ENCODE data around the gene LMAN2.

DNA sequence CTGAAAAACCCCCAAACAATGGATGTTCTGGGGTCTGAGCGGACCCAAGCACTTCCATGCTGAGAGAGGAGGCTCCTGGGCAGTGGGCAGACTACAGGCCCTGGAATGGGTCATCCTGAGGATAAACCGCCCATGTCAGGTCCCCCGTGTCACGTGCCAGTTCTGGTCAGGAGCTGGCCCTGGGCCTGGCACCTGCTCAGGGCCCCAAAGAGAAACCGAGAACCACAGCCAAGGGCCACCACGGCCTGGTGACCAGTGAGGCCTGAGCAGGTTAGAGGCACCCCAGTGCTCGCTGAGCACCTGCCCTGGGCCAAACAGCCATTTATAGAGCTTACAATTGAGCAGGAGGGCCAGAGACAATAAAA is 15.8 kb downstream of the LMAN2 start:
- TF ChIP-seq, protein P1, sequence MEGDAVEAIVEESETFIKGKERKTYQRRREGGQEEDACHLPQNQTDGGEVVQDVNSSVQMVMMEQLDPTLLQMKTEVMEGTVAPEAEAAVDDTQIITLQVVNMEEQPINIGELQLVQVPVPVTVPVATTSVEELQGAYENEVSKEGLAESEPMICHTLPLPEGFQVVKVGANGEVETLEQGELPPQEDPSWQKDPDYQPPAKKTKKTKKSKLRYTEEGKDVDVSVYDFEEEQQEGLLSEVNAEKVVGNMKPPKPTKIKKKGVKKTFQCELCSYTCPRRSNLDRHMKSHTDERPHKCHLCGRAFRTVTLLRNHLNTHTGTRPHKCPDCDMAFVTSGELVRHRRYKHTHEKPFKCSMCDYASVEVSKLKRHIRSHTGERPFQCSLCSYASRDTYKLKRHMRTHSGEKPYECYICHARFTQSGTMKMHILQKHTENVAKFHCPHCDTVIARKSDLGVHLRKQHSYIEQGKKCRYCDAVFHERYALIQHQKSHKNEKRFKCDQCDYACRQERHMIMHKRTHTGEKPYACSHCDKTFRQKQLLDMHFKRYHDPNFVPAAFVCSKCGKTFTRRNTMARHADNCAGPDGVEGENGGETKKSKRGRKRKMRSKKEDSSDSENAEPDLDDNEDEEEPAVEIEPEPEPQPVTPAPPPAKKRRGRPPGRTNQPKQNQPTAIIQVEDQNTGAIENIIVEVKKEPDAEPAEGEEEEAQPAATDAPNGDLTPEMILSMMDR (IDR thresholded peaks at IDR 0.05; ENCODE audit: low read length): no peak
- TF ChIP-seq EZH2 (optimal IDR thresholded peaks at IDR 0.05; ENCODE audit: low read depth, low read length): no peak
- TF ChIP-seq EZH2phosphoT487 (IDR thresholded peaks at IDR 0.05; ENCODE audit: low read length): no peak
